Fibroblast of mammary gland (primary cell): ENCODE data around the gene MRPL17.

Experiments used
- DNase-seq: peaks from one replicate; pipeline ENCODE4 v3.0.0-alpha.2; 2010; ENCODE audit warnings: low read depth
- H3K4me3 ChIP-seq: 2 replicates; pipeline ENCODE4 v1.5.1; 2011; ENCODE audit warnings: low read depth, mild to moderate bottlenecking, low read length, moderate library complexity; ENCODE audit not compliant: control insufficient read depth
- TF ChIP-seq, protein P1 (sequence below): conservative IDR thresholded peaks from 2 replicates; pipeline ENCODE4 v1.5.1; 2011; ENCODE audit warnings: low read depth, low read length, inconsistent platforms; ENCODE audit not compliant: control insufficient read depth, insufficient read depth

The MRPL17 gene

DNA sequence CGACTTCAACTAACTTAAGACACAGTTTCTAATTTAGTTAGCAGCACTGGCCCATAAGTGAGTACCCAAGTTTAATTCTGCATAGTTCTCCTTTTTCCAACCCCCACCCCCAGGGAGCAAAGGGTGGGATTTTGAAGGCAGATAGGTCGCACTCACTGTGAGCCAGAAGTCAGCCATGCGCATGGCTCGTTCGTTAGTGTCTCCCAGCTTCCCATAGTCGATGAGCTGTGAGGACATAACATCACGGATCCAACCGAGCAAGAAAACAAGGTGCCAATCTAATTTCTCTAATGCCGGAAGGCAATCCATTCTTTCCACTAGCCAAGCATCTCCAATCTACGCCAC lies 577 bp downstream of the MRPL17 start:
- DNase-seq, result peak; percentile 12
- peak overlapping the region; percentile 98 for H3K4me3 ChIP-seq
- TF ChIP-seq, protein P1, sequence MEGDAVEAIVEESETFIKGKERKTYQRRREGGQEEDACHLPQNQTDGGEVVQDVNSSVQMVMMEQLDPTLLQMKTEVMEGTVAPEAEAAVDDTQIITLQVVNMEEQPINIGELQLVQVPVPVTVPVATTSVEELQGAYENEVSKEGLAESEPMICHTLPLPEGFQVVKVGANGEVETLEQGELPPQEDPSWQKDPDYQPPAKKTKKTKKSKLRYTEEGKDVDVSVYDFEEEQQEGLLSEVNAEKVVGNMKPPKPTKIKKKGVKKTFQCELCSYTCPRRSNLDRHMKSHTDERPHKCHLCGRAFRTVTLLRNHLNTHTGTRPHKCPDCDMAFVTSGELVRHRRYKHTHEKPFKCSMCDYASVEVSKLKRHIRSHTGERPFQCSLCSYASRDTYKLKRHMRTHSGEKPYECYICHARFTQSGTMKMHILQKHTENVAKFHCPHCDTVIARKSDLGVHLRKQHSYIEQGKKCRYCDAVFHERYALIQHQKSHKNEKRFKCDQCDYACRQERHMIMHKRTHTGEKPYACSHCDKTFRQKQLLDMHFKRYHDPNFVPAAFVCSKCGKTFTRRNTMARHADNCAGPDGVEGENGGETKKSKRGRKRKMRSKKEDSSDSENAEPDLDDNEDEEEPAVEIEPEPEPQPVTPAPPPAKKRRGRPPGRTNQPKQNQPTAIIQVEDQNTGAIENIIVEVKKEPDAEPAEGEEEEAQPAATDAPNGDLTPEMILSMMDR, result no peak

DNA sequence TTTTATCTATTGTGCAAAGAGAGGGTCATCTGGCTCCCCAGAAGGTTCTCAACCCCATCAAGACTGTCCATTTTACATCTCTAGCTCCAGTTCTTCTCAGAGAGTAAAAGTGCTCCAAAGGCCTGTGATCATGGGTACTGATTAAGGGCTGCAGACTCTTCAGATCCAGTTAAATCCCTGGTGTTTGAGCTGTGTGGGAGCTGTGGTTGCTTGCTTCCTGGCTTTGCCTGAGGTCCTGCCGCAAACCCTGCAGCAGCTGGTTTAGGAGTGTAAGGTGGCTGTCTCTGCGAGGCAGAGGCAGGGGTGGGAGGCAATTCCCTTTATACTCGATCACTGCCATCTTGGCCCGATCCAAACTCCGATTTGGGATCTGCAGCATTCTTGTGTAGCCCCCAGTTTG lies 1.2 kb downstream of the MRPL17 start:
- TF ChIP-seq, protein P1, result no peak
- no peak for DNase-seq
- peak overlapping the region; percentile 98 for H3K4me3 ChIP-seq

DNA sequence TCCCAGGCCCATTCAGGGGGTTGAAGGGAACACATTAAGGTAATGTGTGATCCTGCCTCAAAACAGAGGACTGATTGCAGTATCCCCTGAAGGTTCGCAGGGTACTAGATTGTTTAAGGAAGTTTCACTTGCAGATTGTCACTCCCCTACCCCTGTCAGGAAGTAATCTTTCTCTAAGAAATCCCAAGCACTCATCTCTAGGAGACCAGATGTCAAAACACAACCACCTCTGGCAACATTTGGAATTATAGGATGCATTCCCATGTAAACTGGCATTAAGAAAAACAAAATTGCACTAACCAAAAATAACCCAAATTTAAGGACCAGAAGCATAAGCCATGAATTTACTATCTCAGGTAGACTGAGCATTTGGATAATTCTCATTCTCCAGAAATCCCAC lies 1.6 kb downstream of the MRPL17 start:
- peak; percentile 39 for DNase-seq
- peak overlapping the region; percentile 98 for H3K4me3 ChIP-seq
- TF ChIP-seq, protein P1, result peak; percentile 26

DNA sequence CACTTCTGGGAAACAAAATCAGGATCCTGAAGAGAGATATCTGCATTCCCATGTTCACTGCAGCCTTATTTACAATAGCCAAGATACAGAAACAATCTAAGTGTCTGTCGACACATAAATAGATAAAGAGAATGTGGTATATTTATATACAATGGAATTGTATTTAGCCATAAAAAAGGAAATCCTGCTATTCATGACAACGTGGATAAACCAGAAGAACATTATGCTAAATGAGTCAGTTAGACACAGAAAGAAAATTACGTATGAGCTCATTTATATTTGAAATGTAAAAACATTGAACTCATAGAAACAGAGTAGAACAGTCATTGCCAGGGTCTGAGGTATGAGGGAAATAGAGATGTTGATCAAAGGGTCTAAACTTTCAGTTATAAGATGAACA lies 6.1 kb downstream of the MRPL17 start:
- no peak overlapping the region for H3K4me3 ChIP-seq
- no peak for DNase-seq
- TF ChIP-seq, protein P1, result no peak

DNA sequence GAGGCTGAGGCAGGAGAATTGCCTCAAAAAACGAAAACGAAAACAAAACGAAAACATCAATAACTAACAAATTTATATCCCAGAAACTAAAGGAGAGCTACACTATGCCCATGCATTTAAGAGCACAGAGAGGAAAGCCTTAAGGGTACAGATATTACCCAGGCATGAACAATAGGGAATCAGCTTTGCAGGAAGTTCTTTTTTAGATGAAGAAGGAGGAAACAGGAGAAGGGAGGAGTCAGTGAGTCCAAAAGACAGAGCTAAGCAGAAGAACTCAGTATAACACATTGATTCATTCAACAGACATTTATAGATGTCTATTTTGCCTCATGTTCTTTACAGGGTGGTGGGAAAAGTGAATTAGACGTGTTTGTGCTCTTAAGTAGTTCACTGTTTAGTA lies 8.3 kb downstream of the MRPL17 start:
- H3K4me3 ChIP-seq, result no peak overlapping the region
- TF ChIP-seq, protein P1, result no peak
- DNase-seq, result no peak

DNA sequence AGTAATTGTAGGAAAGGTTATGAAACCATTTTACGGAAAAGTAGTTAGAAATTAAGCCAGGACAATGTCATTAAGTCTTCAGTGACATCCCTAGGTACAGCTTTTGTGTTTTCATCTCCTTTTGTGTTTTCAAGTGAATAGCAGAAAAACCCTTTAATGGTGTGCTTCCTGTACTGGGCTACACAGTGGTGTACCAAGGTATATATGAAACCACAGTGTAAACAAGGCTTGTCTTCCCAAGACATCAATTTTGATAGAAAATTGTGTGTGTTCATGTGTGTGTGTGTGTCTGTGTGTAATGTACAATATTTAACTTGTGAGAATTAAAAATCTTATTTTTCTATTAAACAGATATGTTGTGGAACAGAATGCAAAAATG lies 8.9 kb downstream of the MRPL17 start:
- TF ChIP-seq, protein P1, result no peak
- H3K4me3 ChIP-seq, result no peak overlapping the region
- DNase-seq, result no peak

DNA sequence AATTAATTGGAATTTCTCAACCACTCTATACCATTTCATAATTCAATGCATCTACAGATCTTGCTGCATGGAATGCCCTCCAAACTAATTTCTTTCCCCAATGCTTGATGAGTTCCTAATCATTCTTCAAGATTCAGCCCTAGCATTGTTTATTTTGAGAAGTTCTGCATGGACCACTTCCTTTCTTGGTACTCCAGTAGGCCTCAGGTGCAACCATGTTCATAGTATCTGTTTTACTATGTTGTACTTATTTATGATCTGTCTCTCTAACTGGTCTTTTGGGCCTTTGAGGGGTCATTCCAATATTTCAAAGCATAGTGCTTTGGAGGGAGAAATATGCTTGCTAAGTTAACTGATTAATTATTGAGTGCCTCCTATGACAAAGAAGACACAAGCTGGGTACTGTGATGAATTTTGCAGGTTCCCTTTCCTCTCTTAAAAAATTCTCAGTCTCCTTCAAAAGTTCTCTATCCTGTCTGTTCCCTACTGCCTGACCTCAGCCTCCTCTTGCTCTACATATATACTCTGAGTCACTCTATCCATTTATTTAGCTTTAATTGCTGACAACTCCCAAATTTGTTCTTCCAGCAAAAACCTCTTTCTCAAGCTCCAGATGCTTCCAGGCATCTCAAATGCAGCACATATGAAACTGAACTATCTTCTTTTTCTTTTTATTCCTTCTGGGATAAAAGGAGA lies 9.5 kb downstream of the MRPL17 start:
- TF ChIP-seq, protein P1, result no peak
- H3K4me3 ChIP-seq, result no peak overlapping the region
- no peak for DNase-seq
